HepG2 (cell line): Measurements from ENCODE around the gene MUCL3. TPM values are rescaled to one million over a fixed set of nuclear protein-coding genes. Genes with fewer than 3 reads are reported as not detected.

Source experiments
- ATAC-seq: fragments of 200-7000 bp; cut with Tn5 transposase; 3 replicates; pipeline ENCODE4 v1.9.1; 2020; ENCODE audit warnings: mild to moderate bottlenecking, moderate library complexity
- BruUV-seq: library from RNA; stranded (reverse); fragments of 400-500 nt; replicated peaks from 2 replicates; lab custom pipeline; 2021; lab: Mats Ljungman, UMichigan
- CTCF ChIA-PET: fragments of 300-600 bp; formaldehyde crosslinking; extraction: SDS; loops from one replicate; lab custom pipeline; 2021; ENCODE audit warnings: low total read pairs, inconsistent platforms, low intra/inter-chr PET ratio; lab: Yijun Ruan, JAX
- POLR2A ChIA-PET: fragments of 350-600 bp; sonication (Branson Sonifier 250); formaldehyde crosslinking; loops from one replicate; lab custom pipeline; 2020; ENCODE audit warnings: antibody characterized with exemption, inconsistent platforms; lab: Yijun Ruan, JAX
- DNase-seq: peaks from one replicate; pipeline ENCODE4 v3.0.0-alpha.2; 2015; ENCODE audit warnings: low spot score
- FAIRE-seq: peaks from 3 replicates; lab custom pipeline; 2011; peaks lifted over from hg19 to GRCh38; lab: Jason Lieb, UNC
- H2AFZ ChIP-seq: one replicate; pipeline ENCODE4 v1.6.1; 2011; ENCODE audit warnings: low read length, inconsistent platforms
- H3K27ac ChIP-seq: fragments of 300-600 bp; 3 replicates; pipeline ENCODE4 v1.8.0; 2011; ENCODE audit warnings: mixed run types, mild to moderate bottlenecking, mixed read lengths, low read length, inconsistent platforms; ENCODE audit not compliant: insufficient read depth; ENCODE audit errors: extremely low read length
- H3K27me3 ChIP-seq, 2 experiments: fragments of 200-600 bp in 1 of 2; 2 replicates in 1 of 2; 3 replicates in 1 of 2; pipeline versions ENCODE4 v1.6.0 to v1.8.0; 2011; ENCODE audit warnings: low read length in 2 of 2, mild to moderate bottlenecking in 2 of 2, moderate library complexity in 2 of 2, inconsistent platforms in 1 of 2; ENCODE audit not compliant: insufficient read depth in 2 of 2, control insufficient read depth in 1 of 2
- H3K36me3 ChIP-seq, 2 experiments: fragments of 200-600 bp in 1 of 2; replicated peaks in 1 of 2; 2 replicates in 1 of 2; 3 replicates in 1 of 2; pipeline versions ENCODE4 v1.5.1 to v1.8.0; 2011; ENCODE audit warnings: low read length in 2 of 2, inconsistent platforms in 1 of 2; ENCODE audit not compliant: insufficient read depth in 2 of 2, control insufficient read depth in 1 of 2
- H3K4me1 ChIP-seq: 2 replicates; pipeline ENCODE4 v1.5.1; 2012; ENCODE audit warnings: low read length, inconsistent platforms; ENCODE audit not compliant: insufficient read depth
- H3K4me2 ChIP-seq: 2 replicates; pipeline ENCODE4 v1.6.0; 2011; ENCODE audit warnings: low read depth, low read length, inconsistent platforms
- H3K4me3 ChIP-seq, 3 experiments: fragments of 200-600 bp in 1 of 3; sonication (generic), shearing (Covaris generic) in 1 of 3; replicated peaks in 1 of 3; 2 replicates each; pipeline ENCODE4 v1.5.1; 2011 to 2016; ENCODE audit warnings: low read length in 3 of 3, inconsistent platforms in 2 of 3, low read depth in 2 of 3, mild to moderate bottlenecking in 2 of 3, control low read depth in 1 of 3, mixed read lengths in 1 of 3; ENCODE audit not compliant: insufficient read depth in 1 of 3
- H3K79me2 ChIP-seq: one replicate; pipeline ENCODE4 v1.6.1; 2011; ENCODE audit warnings: low read length, inconsistent platforms; ENCODE audit not compliant: insufficient read depth
- H3K9ac ChIP-seq: 2 replicates; pipeline ENCODE4 v1.6.0; 2011; ENCODE audit warnings: mild to moderate bottlenecking, low read depth, low read length, inconsistent platforms; ENCODE audit not compliant: insufficient read depth
- H3K9me3 ChIP-seq: 2 replicates; pipeline ENCODE4 v1.5.1; 2012; ENCODE audit warnings: mild to moderate bottlenecking, low read length
- H4K20me1 ChIP-seq: 2 replicates; pipeline ENCODE4 v1.6.0; 2011; ENCODE audit warnings: inconsistent platforms, mild to moderate bottlenecking, low read length, moderate library complexity; ENCODE audit not compliant: insufficient read depth
- CTCF ChIP-seq: sonication (generic); formaldehyde crosslinking; IDR thresholded peaks from 2 replicates; pipeline ENCODE4 v1.5.0; 2020; ENCODE audit warnings: mild to moderate bottlenecking, missing genetic modification reagents, moderate library complexity
- DNMT1 ChIP-seq: sonication (generic); formaldehyde crosslinking; IDR thresholded peaks from 2 replicates; pipeline ENCODE4 v1.5.1; 2020; ENCODE audit warnings: mild to moderate bottlenecking, missing genetic modification reagents
- RARG ChIP-seq: sonication (generic); formaldehyde crosslinking; IDR thresholded peaks from 2 replicates; pipeline ENCODE4 v1.4.0; 2020; ENCODE audit warnings: low read depth, mild to moderate bottlenecking, missing genetic modification reagents
- ZNF280B ChIP-seq: sonication (generic); formaldehyde crosslinking; IDR thresholded peaks from 2 replicates; pipeline ENCODE4 v1.5.0; 2020; ENCODE audit warnings: missing genetic modification reagents, mild to moderate bottlenecking, borderline replicate concordance
- ZNF430 ChIP-seq: sonication (generic); formaldehyde crosslinking; IDR thresholded peaks from 2 replicates; pipeline ENCODE4 v1.9.0; 2021; ENCODE audit warnings: mild to moderate bottlenecking, missing genetic modification reagents
- WGBS: methylation state at CpG from one replicate; pipeline ENCODE4 v1.1.6; 2017; ENCODE audit warnings: low lambda C conversion rate; 5-methylcytosine and 5-hydroxymethylcytosine counted together
- in situ Hi-C: cut with HindIII; loops from 2 replicates; pipeline ENCODE4 v1.10.0; 2017; ENCODE audit warnings: low pct_unique_long_range_greater_than_20kb; ENCODE audit not compliant: extremely low pct_ligation_motif_present
- intact Hi-C: fragments of 100-400 bp; cut with micrococcal nuclease; formaldehyde crosslinking; loops from one replicate; pipeline ENCODE4 v1.10.0; 2022; ENCODE audit not compliant: unreplicated experiment
- polyA plus RNA-seq, 8 experiments: library from polyadenylated mRNA; depleted of rRNA in 3 of 8; stranded (reverse) in 7 of 8; unstranded in 1 of 8; fragments of >200 nt; fragmentation: Illumina TruSeq in 4 of 8; extraction: Trizol in 4 of 8; gene quantifications; 2 replicates each; pipeline versions ENCODE4 v1.2.1 to v1.2.3, GENCODE V29; 2011 to 2016; ENCODE audit warnings: low read depth in 4 of 8, missing spikeins in 1 of 8, mixed read lengths in 1 of 8; ENCODE audit not compliant: insufficient read depth in 1 of 8
- total RNA-seq, 5 experiments: library from RNA; depleted of rRNA; stranded (reverse); fragments of >200 nt; fragmentation: Illumina TruSeq; extraction: Trizol; gene quantifications; 2 replicates each; pipeline ENCODE4 v1.2.3, GENCODE V29; 2016; ENCODE audit warnings: low read depth in 1 of 5
- TF ChIP-seq, protein P1 (sequence below): sonication (generic); formaldehyde crosslinking; IDR thresholded peaks from 2 replicates; pipeline ENCODE4 v1.4.0; 2020; ENCODE audit warnings: missing genetic modification reagents

The MUCL3 gene
- total and polyA plus RNA-seq, 2 of the 13 experiments (the other 11 are each of a cell fraction or from before 2014, with no cell fraction given): not detected

- Histone ChIP-seq H3K4me3 (no peak overlapping the region), H3K27ac (no peak overlapping the region), H3K79me2 (peaks cover 4% of the 10 kb centered on the region), H2AFZ (no peak overlapping the region), H3K9ac (no peak overlapping the region), H3K27me3 (no peaks in the 10 kb centered on the region), H3K36me3 (peaks cover 35 to 67% of the 10 kb centered on the region in 2 experiments), H3K9me3 (no peaks in the 10 kb centered on the region), H3K4me2 (no peak overlapping the region), H3K4me1 (peaks cover under 1% of the 10 kb centered on the region), H4K20me1 (no peaks in the 10 kb centered on the region)
- no peak for DNase-seq
- intact Hi-C loops: no loop called here
- no TSS peak for BruUV-seq
- POLR2A ChIA-PET: interaction anchor here (0.6 kb wide), 1 partner anchor 25 kb away, joined by 3 read pairs; no protein-coding TSS in a partner anchor
- CTCF ChIA-PET: no interaction called here
- TF ChIP-seq ZNF280B (0 out of 2 replicates have a peak, but pooled peaks have one; percentile 30), RARG (no peak)
- in situ Hi-C loops: no loop called here
- WGBS: 98% methylated on average over 13 of the region's 21 CpGs
- no peak for FAIRE-seq
- no peak for ATAC-seq
These were observed 48.8 kb upstream of the MUCL3 start for GRCh38 chr6:30891816-30892538.

DNA sequence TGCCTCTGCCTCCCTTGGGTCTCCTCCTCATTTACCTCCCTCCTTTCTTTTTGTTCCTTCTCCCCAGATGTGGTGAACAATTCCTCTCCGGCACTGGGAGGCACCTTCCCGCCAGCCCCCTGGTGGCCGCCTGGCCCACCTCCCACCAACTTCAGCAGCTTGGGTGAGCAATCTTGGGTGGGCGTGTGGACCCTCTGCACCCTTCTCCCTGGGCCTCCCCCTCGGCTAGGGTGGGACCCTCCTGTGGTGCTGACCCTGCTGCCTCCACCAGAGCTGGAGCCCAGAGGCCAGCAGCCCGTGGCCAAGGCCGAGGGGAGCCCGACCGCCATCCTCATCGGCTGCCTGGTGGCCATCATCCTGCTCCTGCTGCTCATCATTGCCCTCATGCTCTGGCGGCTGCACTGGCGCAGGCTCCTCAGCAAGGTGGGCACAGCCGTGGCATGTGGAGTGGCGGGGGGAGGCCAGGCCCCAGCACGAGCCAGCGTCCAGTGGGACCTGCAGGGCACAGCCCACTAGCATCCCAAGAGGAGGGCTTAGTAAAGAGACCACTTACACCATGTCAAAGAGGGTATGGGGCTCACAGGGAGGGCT is 47.7 kb upstream of the MUCL3 start:
- ChIA-PET CTCF (no interaction called here), POLR2A (no interaction called here)
- no TSS peak for BruUV-seq
- Histone ChIP-seq H3K27ac (no peak overlapping the region), H3K4me1 (no peaks in the 10 kb centered on the region), H3K9ac (no peak overlapping the region), H4K20me1 (no peaks in the 10 kb centered on the region), H3K4me2 (no peak overlapping the region), H3K79me2 (no peaks in the 10 kb centered on the region), H2AFZ (no peak overlapping the region), H3K27me3 (no peaks in the 10 kb centered on the region), H3K36me3 (peaks cover 40 to 76% of the 10 kb centered on the region in 2 experiments), H3K4me3 (no peak overlapping the region), H3K9me3 (no peaks in the 10 kb centered on the region)
- no peak for FAIRE-seq
- intact Hi-C loops: no loop called here
- no peak for DNase-seq
- ATAC-seq: peak; percentile 16; the same call in 2 of the 3 replicates
- in situ Hi-C loops: no loop called here
- WGBS: 90% methylated on average over 13 of the region's 16 CpGs
- no peak for TF ChIP-seq ZNF430 (CRISPR knock-in tag)
- TF ChIP-seq, protein P1, sequence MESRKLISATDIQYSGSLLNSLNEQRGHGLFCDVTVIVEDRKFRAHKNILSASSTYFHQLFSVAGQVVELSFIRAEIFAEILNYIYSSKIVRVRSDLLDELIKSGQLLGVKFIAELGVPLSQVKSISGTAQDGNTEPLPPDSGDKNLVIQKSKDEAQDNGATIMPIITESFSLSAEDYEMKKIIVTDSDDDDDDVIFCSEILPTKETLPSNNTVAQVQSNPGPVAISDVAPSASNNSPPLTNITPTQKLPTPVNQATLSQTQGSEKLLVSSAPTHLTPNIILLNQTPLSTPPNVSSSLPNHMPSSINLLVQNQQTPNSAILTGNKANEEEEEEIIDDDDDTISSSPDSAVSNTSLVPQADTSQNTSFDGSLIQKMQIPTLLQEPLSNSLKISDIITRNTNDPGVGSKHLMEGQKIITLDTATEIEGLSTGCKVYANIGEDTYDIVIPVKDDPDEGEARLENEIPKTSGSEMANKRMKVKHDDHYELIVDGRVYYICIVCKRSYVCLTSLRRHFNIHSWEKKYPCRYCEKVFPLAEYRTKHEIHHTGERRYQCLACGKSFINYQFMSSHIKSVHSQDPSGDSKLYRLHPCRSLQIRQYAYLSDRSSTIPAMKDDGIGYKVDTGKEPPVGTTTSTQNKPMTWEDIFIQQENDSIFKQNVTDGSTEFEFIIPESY (CRISPR knock-in tag): peak; percentile 94
- 0 out of 2 replicates have a peak, but pooled peaks have one; percentile 8 for TF ChIP-seq DNMT1 (CRISPR knock-in tag)
- TF ChIP-seq CTCF: peak; percentile 28
